Muscle of arm (tissue), 12 donors: Measurements from ENCODE around the gene CTNNBIP1. TPM values are rescaled to one million over a fixed set of nuclear protein-coding genes. Genes with fewer than 3 reads are reported as not detected.

Experiments used
- DNase-seq: peaks from one replicate; pipeline ENCODE4 v3.0.0-alpha.2; 2013
- polyA plus RNA-seq, 12 donors: library from polyadenylated mRNA; unstranded; fragments of 120-200 nt; gene quantifications; one replicate each; pipeline ENCODE4 v1.2.1, GENCODE V29; 2013; ENCODE audit not compliant: insufficient read length in 12 of 12

Gene CTNNBIP1
- polyA plus RNA-seq, 12 donors: 48.0 to 601 (median 60.2) TPM

- DNase-seq: no peak
Measured at GRCh38 chr1:9859281-9860014, 50.6 kb downstream of the CTNNBIP1 start.

- no peak for DNase-seq
Measured at GRCh38 chr1:9858293-9859035, 51.6 kb downstream of the CTNNBIP1 start.

GRCh38 chr1:9855186-9855585 lies 54.9 kb downstream of the CTNNBIP1 start:
- DNase-seq: no peak

DNA sequence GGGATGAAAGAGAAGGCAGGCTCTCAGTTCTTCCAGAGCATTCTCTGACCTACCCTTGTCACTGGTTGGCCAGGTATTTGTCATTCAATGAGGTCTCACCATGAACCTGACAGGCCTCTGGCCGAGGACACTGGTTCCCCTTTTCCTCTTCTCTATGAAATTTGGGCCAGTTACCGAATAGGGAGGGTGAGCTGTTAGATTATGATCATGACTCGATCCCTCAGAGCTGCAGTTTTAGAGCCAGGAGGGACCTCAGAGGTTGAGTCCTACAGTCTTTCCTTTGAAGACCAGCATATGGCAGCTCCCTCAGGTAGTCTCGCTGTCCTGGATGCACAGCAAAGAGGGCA lies 56.8 kb downstream of the CTNNBIP1 start:
- no peak for DNase-seq

DNA sequence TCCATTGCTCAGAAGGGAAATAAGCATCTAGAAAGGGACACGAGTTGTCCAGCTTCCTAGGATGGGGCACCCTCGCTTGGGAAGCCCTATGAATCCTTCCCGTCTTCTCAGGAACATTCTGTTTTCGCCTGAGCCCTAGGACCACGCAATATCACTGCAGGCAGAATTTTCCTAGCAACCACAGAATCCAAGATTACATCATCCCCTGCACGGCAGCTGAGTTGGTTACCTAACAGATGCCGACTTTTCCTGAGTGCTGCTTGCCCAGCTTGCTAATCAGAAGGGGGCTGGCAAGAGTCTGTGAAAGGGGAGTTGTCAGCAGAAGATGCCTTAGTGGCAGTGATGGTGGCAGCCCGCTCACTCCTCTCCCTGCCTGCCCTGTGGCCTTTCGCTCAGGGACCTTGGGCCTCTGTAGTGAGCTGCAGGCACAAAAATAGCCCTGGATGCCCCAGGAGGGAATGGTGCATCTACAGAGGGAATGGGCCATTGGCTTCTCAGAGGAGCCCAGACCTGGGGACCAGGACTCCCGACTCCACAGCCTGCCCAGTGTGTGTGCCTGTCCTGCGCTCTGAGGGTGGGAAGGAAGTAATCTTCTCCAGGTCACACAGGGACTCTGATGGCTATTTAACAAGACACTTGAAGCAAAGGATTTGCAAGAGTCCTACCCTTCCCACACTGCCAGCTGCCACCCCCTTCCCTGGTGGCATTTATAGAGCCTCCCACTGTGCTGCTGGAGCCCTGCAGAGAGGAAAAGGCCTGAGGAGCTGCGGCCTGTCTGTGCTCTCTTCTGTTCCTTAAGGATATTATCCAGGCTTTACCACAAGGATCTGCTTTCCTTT lies 57.4 kb downstream of the CTNNBIP1 start:
- no peak for DNase-seq

DNA sequence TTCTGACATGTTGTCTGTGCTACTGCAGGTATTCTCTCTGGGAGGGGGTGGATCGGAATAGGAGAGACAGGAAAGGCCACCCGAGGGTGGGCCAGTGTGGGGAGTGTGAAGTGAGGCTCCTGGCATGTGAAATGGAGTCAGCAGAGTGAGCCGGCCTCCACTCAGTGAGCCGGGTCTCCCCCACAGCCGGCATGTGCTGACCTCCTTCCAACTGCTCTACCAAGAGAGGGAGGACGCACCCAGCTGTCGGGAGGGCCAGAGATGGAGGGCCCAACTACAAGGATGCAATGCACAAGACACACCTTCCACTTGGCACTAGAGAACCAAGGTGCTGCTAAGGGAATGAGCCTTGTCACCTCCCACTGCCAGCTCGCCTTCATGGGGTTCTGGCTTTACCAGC lies 58.1 kb downstream of the CTNNBIP1 start:
- DNase-seq: no peak

- no peak for DNase-seq
Measured at GRCh38 chr1:9850442-9851162, 59.5 kb downstream of the CTNNBIP1 start.

- no peak for DNase-seq
Measured at GRCh38 chr1:9849691-9850441, 60.2 kb downstream of the CTNNBIP1 start.

DNA sequence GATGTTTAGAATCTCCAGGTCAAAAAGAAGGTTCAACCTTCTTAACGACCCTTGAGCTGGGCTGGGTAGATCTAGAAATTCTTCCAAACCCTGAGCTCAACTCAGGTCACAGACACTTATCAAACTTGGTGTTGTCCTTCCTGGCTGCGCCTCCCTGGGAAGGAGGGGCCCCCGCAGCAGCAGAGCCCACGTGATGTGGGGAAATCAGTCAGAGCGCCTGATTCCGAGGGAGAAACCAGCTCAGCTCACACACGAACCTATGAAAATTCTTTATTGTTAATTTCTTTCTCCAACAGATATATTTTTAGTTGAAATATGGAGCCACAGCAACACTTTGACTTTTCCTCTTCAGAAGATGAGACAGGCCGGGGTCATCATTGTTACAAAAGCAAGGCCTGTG lies 62.0 kb downstream of the CTNNBIP1 start:
- no peak for DNase-seq

- DNase-seq: no peak
Measured at GRCh38 chr1:9847269-9847668, 62.8 kb downstream of the CTNNBIP1 start.

DNA sequence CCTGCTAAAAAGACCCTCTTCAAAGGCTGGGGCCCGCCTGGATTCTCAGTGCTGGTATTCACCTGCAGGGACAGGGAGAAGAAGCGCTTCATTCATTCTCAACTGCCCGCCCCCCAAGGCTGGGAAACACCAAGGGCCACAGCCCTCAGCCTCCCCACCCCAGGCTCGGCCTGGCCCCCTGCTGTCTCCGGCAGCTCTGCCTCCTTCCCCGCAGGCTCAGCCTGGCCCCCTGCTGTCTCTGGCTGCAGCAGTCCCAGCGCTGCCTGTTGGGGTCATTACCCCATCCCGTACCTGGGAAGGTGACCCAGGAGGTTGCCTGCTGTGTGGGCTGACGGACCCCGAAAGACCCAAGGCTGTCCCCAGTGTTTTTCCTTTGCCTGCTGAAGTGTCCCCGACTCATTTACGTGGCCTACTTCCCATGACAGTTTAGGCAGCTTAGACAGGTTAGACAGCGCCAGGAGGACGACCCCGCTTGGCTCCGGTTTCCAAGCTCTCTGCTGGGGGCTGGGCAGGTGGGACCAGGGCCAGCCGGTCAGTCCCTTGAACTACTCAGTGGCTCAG lies 63.4 kb downstream of the CTNNBIP1 start:
- DNase-seq: no peak

DNA sequence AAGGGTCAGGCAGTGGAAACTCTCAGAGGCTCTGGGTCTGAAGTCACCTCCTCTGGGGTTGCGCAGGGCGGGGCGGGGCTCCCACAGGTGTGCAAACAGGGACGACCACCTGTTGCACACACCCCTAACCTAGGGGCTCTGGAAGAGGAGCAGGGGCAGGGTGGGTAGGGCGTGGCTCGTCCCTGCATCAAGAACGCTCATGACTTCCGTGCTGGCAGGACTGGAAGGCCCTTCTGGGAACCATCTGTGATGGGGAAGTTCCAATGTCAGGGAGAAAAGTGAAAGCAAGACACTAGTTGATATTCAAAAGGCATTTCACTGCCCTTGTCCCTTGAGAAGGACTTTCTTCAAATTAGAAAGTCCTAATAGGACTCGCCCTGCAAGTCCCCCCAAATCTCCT lies 64.2 kb downstream of the CTNNBIP1 start:
- DNase-seq: no peak

GRCh38 chr1:9844756-9845155 lies 65.3 kb downstream of the CTNNBIP1 start:
- no peak for DNase-seq

DNA sequence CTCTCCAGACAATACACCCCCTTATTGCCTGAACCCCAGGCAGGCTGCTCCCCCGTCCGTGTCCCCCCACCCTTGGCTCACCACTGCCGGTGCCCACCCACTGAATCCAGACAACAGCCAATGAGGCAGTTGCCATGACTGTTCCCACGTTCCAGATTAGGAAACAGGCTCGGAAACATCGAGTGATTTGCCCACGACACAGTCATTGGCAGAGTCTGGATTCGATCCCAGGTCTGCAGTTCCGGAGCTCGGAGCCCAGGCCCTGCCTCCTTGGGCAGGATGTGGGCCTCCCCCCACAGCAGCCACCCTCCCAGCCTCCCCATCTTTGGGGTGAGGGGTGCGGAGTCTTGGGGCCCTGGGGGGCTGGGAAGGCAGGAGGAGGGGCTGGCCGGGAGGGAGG lies 66.0 kb downstream of the CTNNBIP1 start:
- no peak for DNase-seq

DNA sequence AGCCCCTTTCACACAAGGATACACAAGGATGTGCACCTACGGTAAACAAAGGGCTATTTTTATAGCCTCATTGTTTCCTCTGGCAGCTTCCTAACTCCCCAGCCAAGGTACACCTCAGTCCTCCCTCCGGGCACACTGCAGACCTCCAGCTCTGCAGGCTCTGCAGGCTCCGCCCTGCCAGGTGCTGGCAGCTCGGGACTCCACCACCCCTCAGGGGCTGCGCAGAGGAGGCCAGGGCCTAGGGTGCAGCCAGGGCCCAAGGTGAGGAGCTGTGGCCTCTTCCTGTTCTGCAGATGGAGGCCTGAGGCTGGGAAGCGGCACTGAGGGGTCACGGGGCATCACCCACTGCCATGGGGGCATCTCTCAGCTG lies 66.5 kb downstream of the CTNNBIP1 start:
- DNase-seq: no peak

GRCh38 chr1:9842781-9843575 lies 67.1 kb downstream of the CTNNBIP1 start:
- DNase-seq: no peak

DNA sequence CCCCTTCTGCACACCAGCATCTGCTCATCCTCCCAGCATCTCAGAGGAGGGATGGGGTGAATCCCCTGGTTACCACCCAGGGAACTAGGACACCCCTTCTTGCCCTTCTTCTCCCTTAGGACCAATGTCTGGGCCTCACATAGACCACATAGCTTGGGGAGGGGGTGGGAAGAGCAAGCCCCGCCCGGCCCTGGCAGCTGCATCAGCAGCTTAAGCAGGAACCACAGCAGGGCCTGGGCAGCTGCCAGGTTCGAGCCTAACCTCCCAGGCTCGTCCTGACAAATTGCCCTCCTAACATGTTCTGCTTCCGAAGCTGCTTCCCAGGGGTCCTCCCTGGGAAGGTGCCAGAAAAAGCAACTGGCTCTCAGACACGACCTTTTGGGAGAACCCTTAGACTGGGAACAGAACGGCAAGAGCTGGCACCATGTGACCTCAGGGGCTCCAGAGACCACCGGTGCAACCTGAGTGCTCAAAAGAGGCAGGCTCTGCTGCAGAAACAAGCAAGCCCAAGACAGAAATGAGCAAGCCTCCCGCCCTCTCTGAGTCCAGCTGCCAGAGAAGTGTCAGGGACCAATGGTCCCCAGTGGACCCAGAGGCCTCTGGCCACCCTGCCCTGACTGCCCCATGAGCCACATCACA lies 67.9 kb downstream of the CTNNBIP1 start:
- no peak for DNase-seq

DNA sequence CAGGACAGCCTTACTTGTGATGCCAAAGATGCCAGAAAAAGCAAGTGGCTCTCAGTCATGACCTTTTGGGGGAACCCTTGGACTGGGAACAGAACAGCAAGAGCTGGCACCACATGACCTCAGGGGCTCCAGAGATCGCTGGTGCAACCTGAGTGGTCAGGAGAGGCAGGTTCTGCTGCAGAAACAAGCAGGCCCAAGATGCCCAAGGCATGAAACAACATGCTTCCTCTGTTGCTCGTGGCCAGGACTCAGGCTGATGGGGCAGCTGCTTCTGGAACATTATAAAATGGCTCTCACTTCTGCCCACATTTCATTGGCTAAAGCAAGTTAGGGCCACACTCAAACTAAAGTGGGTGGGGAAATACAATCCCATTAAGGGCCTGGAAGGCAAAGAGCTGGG lies 68.6 kb downstream of the CTNNBIP1 start:
- DNase-seq: no peak

- DNase-seq: no peak
Measured at GRCh38 chr1:9840176-9840575, 69.9 kb downstream of the CTNNBIP1 start.

DNA sequence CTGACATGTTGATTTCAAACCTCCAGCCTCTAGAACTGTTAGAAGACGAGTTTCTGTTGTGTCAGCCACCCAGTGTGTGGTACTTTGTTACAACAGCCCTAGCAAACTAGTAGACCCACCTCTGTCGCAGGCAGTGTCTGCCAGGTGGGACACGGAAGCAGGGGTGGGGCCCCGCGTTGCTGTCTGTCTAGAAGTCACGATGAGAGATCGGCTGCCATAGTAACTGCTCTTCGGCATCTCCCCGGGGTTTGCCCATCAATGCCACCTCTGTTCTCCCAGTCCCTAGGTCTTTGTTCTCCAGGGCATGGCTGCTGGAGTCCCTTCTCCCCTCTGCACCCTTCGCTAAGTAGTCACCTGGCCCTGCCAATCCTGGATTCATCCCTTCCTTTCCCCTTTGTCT lies 71.1 kb downstream of the CTNNBIP1 start:
- no peak for DNase-seq
